Stimulated activated CD8-positive, alpha-beta memory T cell treated with anti-CD3 and anti-CD28 coated beads, Interleukin-4, amount 100 ng/mL, for 1 hour (primary cell): Measurements from ENCODE around the gene BLTP3B.

ENCODE experiments used
- DNase-seq, 2 donors: peaks; one replicate each; pipeline ENCODE4 v3.0.0-alpha.2; 2020; ENCODE audit warnings: low read depth in 2 of 2, low spot score in 1 of 2

BLTP3B gene

GRCh38 chr12:100123316-100124095 lies 19.2 kb downstream of the BLTP3B start:
- no peak for DNase-seq

GRCh38 chr12:100120355-100120754 lies 22.3 kb downstream of the BLTP3B start:
- no peak for DNase-seq

- DNase-seq: no peak
Measured at GRCh38 chr12:100115291-100115690, 27.4 kb downstream of the BLTP3B start.

- DNase-seq: no peak
Measured at GRCh38 chr12:100114574-100114973, 28.1 kb downstream of the BLTP3B start.

GRCh38 chr12:100110276-100110675 lies 32.4 kb downstream of the BLTP3B start:
- no peak for DNase-seq

GRCh38 chr12:100106861-100107260 lies 35.8 kb downstream of the BLTP3B start:
- no peak for DNase-seq

- DNase-seq: no peak
Measured at GRCh38 chr12:100105661-100106060, 37.0 kb downstream of the BLTP3B start.

GRCh38 chr12:100101000-100101399 lies 41.7 kb downstream of the BLTP3B start:
- no peak for DNase-seq
